HG02852 (cell line): ENCODE measurements around the gene CDCP1.
"Not testable (repeated sequence)": the region's sequence is repeated elsewhere in the genome, so short reads cannot be mapped to it uniquely, and the experiment has no call there.

Experiments used
- ATAC-seq: cut with Tn5 transposase; IDR thresholded peaks from one replicate; pipeline ENCODE4 v1.9.1; 2021; ENCODE audit warnings: mild to moderate bottlenecking, moderate library complexity; ENCODE audit not compliant: unreplicated experiment

CDCP1 gene

GRCh38 chr3:45060165-45060892, 85.8 kb downstream of the CDCP1 start:
- no peak for ATAC-seq

GRCh38 chr3:45059132-45059531, 87.0 kb downstream of the CDCP1 start:
- no peak for ATAC-seq

GRCh38 chr3:45057557-45057956, 88.6 kb downstream of the CDCP1 start:
- no peak for ATAC-seq

- no peak for ATAC-seq
These were observed 89.4 kb downstream of the CDCP1 start for GRCh38 chr3:45056608-45057301.

GRCh38 chr3:45055411-45056143, 90.6 kb downstream of the CDCP1 start:
- no peak for ATAC-seq

GRCh38 chr3:45055032-45055410, 91.2 kb downstream of the CDCP1 start:
- ATAC-seq: no peak

GRCh38 chr3:45054196-45054857, 91.9 kb downstream of the CDCP1 start:
- ATAC-seq: no peak

GRCh38 chr3:45053805-45054195, 92.4 kb downstream of the CDCP1 start:
- ATAC-seq: not testable (repeated sequence)

GRCh38 chr3:45051685-45052084, 94.5 kb downstream of the CDCP1 start:
- ATAC-seq: no peak

GRCh38 chr3:45049807-45050206, 96.4 kb downstream of the CDCP1 start:
- no peak for ATAC-seq

- no peak for ATAC-seq
These were observed 97.9 kb downstream of the CDCP1 start for GRCh38 chr3:45048244-45048643.

- no peak for ATAC-seq
These were observed 102.4 kb downstream of the CDCP1 start for GRCh38 chr3:45043728-45044299.

GRCh38 chr3:45042162-45042561, 104.0 kb downstream of the CDCP1 start:
- ATAC-seq: no peak

GRCh38 chr3:45041666-45042065, 104.5 kb downstream of the CDCP1 start:
- ATAC-seq: no peak

- peak; percentile 78 for ATAC-seq
These were observed 108.3 kb downstream of the CDCP1 start for GRCh38 chr3:45037720-45038455.

- no peak for ATAC-seq
These were observed 110.5 kb downstream of the CDCP1 start for GRCh38 chr3:45035441-45036301.

- ATAC-seq: no peak
These were observed 111.4 kb downstream of the CDCP1 start for GRCh38 chr3:45034612-45035252.

- no peak for ATAC-seq
These were observed 112.4 kb downstream of the CDCP1 start for GRCh38 chr3:45033791-45034190.
